Transverse colon (tissue), 4 donors: ENCODE results near the gene PLEKHG4B. TPM values are rescaled to one million over a fixed set of nuclear protein-coding genes. Genes with fewer than 3 reads are reported as not detected.

ENCODE experiments used
- DNase-seq: peaks from one replicate; pipeline ENCODE4 v3.0.0-alpha.2; 2019
- H3K27ac ChIP-seq, 4 donors: fragments of 200-600 bp; sonication (generic); 2 replicates each; pipeline ENCODE4 v1.5.1; 2016 to 2018; ENCODE audit warnings: inconsistent platforms in 4 of 4
- H3K27me3 ChIP-seq: fragments of 200-600 bp; sonication (generic); 2 replicates; pipeline ENCODE4 v1.5.1; 2017; ENCODE audit warnings: inconsistent platforms
- H3K36me3 ChIP-seq, 4 donors: fragments of 200-600 bp; sonication (generic); 2 replicates each; pipeline ENCODE4 v1.5.1; 2017 to 2019; ENCODE audit warnings: inconsistent platforms in 4 of 4
- H3K4me1 ChIP-seq, 4 donors: fragments of 200-600 bp; sonication (generic); 2 replicates each; pipeline ENCODE4 v1.5.1; 2017 to 2020; ENCODE audit warnings: inconsistent platforms in 4 of 4
- H3K4me3 ChIP-seq, 4 donors: fragments of 200-600 bp; sonication (generic); 1 replicate in 1 of 4; 2 replicates in 3 of 4; pipeline versions ENCODE4 v1.5.1 to v1.6.1; 2017 to 2019; ENCODE audit warnings: inconsistent platforms in 4 of 4
- H3K9me3 ChIP-seq, 2 donors: fragments of 200-600 bp; sonication (generic); 2 replicates each; pipeline ENCODE4 v1.5.1; 2017 to 2019; ENCODE audit warnings: inconsistent platforms in 2 of 2
- EP300 ChIP-seq: sonication (generic); formaldehyde crosslinking; IDR thresholded peaks from one replicate; pipeline ENCODE4 v1.6.1; 2017; ENCODE audit warnings: antibody characterized with exemption, low read depth
- POLR2A ChIP-seq: fragments of 450-650 bp; IDR thresholded peaks from one replicate; pipeline ENCODE4 v1.6.1; 2016; ENCODE audit warnings: antibody characterized with exemption, mild to moderate bottlenecking, moderate library complexity
- POLR2AphosphoS5 ChIP-seq, 3 donors: sonication (generic); formaldehyde crosslinking; IDR thresholded peaks; one replicate each; pipeline ENCODE4 v1.6.1; 2016; ENCODE audit warnings: antibody characterized with exemption in 3 of 3
- WGBS, 2 donors: methylation state at CpG; one replicate each; pipeline ENCODE4 v1.1.5; 2018; ENCODE audit warnings: low coverage in 1 of 2; 5-methylcytosine and 5-hydroxymethylcytosine counted together
- in situ Hi-C, 4 donors: fragments of 200-750 bp; cut with MboI; loops; one replicate each; pipeline versions ENCODE4 v1.15.0 to v1.15.1; 2017; ENCODE audit warnings: low sequenced_read_pairs in 3 of 4, low pct_ligation_motif_present in 1 of 4, low pct_unique_long_range_greater_than_20kb in 1 of 4
- intact Hi-C: fragments of 100-400 bp; cut with DNase I; formaldehyde crosslinking; loops from one replicate; pipeline ENCODE4 v1.15.1; 2023; ENCODE audit warnings: low total_unique reads
- total RNA-seq, 4 donors: library from RNA; depleted of rRNA; stranded (reverse); fragments of >200 nt; gene quantifications; one replicate each; pipeline ENCODE4 v1.1.0, GENCODE V29; 2016
- TF ChIP-seq, protein P1 (sequence below), 5 experiments: fragments of 200-600 bp in 3 of 5; fragments of 450-650 bp in 2 of 5; sonication (generic) in 3 of 5; IDR thresholded peaks; 1 replicate in 2 of 5; 2 replicates in 3 of 5; pipeline ENCODE4 v1.5.1; 2016 to 2017; ENCODE audit warnings: antibody characterized with exemption in 5 of 5, inconsistent platforms in 3 of 5, mild to moderate bottlenecking in 2 of 5, moderate library complexity in 1 of 5

The PLEKHG4B gene
- total RNA-seq, 4 donors from 2014 or later, result under 0.01 to 0.40 (median under 0.01) TPM; not detected in 1

DNA sequence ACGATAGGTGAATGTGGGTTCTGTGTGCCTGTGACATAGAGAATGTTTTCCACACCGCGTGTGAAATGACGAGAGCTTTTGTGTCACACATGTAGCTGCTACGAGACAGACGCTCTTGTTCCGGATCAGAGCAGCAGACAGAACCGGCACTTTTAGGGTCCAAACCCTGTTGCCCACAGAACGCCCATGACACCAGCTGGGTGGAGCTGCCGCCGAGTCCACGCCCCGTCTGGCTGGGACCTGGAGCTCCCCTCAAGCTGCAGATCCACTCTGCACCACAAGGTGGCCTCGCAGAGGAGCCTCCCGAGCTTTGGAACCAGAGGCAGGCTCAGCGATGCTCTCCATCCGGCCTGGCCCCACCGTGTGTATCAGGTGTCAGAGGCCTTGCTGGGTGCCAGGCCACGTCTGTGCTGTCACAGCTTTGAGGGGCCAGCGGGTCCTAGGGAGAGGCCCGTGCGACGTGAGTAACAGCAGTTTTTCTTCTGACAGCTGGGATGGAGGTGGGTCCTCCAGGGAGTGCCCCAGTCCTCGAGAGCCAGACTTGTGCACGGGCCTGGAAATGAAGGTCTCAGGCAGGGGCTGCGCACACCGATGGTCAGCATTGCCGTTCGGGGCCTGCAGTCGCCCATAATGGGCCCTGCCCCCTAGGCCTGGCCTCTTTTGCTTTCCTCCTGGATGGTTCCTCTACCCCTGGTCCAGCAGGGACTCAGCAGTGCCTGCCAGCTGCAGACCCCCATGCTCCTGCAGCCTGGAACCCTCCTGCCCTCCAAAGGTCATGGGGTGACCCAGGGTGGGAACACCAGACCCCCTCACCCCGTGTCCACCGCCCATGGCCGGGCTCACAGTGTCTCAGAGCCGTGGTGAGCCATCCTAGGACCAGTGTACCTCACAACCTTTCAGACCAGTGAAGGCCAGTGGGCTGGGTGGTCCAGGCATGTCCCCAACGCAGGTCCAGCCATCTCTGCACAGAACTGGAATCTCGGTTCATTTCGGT, 96.8 kb downstream of the PLEKHG4B start:
- H3K36me3 ChIP-seq, result no peaks in the 10 kb centered on the region
- intact Hi-C loops (no loop called here), in situ Hi-C loops (no loop called here)
- 44 to 100% methylated on average over 2 to 25 of the region's 37 CpGs for WGBS, 2 donors
- DNase-seq, result peak; percentile 91
- TF ChIP-seq, protein P1, sequence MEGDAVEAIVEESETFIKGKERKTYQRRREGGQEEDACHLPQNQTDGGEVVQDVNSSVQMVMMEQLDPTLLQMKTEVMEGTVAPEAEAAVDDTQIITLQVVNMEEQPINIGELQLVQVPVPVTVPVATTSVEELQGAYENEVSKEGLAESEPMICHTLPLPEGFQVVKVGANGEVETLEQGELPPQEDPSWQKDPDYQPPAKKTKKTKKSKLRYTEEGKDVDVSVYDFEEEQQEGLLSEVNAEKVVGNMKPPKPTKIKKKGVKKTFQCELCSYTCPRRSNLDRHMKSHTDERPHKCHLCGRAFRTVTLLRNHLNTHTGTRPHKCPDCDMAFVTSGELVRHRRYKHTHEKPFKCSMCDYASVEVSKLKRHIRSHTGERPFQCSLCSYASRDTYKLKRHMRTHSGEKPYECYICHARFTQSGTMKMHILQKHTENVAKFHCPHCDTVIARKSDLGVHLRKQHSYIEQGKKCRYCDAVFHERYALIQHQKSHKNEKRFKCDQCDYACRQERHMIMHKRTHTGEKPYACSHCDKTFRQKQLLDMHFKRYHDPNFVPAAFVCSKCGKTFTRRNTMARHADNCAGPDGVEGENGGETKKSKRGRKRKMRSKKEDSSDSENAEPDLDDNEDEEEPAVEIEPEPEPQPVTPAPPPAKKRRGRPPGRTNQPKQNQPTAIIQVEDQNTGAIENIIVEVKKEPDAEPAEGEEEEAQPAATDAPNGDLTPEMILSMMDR (IDR thresholded peaks at IDR 0.05), result peak; percentile 92 to 97 (median 95)
- no peak for TF ChIP-seq POLR2A
- H3K4me1 ChIP-seq, result peaks cover 4 to 17% (median 14%) of the 10 kb centered on the region in 4 donors
- no peaks in the 10 kb centered on the region for H3K9me3 ChIP-seq
- H3K4me3 ChIP-seq, result peak overlapping the region in 2 of 4 donors; percentile 9 to 13
- H3K27me3 ChIP-seq, result peaks cover 24% of the 10 kb centered on the region
- no peak overlapping the region for H3K27ac ChIP-seq

DNA sequence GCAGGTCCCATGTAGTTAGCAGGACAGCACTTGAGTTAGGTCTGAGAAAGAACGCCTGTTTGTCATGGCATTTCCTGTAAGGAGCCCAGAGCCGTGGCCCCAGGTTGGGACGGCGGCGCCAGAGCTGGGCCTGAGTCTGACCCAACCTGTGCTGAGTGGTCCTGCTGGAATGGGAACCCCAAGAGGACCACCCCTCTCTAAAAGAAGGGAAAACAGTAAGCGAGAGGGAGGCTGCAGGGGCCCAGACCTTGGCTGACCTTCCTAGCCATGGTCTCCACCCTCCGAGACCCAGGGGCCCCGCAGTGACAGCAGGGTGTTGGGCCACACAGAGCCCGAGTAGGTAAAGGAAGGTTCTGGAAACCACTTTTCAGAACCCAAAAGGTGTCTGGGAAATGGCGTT, 97.5 kb downstream of the PLEKHG4B start:
- Histone ChIP-seq H3K4me3 (no peak overlapping the region), H3K36me3 (no peaks in the 10 kb centered on the region), H3K27ac (no peak overlapping the region), H3K9me3 (no peaks in the 10 kb centered on the region), H3K27me3 (peaks cover 24% of the 10 kb centered on the region), H3K4me1 (peaks cover 4 to 17% (median 14%) of the 10 kb centered on the region in 4 donors)
- intact Hi-C loops (no loop called here), in situ Hi-C loops (no loop called here)
- DNase-seq, result no peak
- WGBS, 2 donors, result 93% methylated on average over 9 of the region's 10 CpGs; no CpG with 5 or more reads in 1 of the 2 donors
- TF ChIP-seq POLR2A, result no peak
- TF ChIP-seq EP300, result no peak
- TF ChIP-seq, protein P1 (IDR thresholded peaks at IDR 0.05), result no peak
- no peak for TF ChIP-seq POLR2AphosphoS5 (IDR thresholded peaks at IDR 0.05)

GRCh38 chr5:189976-190365, 98.0 kb downstream of the PLEKHG4B start:
- intact Hi-C loops (no loop called here), in situ Hi-C loops (no loop called here)
- H3K36me3 ChIP-seq, result no peaks in the 10 kb centered on the region
- 75% methylated on average over 11 of the region's 11 CpGs; no CpG with 5 or more reads in 1 of the 2 donors for WGBS, 2 donors
- no peaks in the 10 kb centered on the region for H3K9me3 ChIP-seq
- H3K27me3 ChIP-seq, result peaks cover 24% of the 10 kb centered on the region
- no peak for TF ChIP-seq POLR2AphosphoS5 (IDR thresholded peaks at IDR 0.05)
- TF ChIP-seq, protein P1 (IDR thresholded peaks at IDR 0.05), result no peak
- no peak for TF ChIP-seq POLR2A
- no peak for TF ChIP-seq EP300
- DNase-seq, result no peak
- peak overlapping the region in 1 of 4 donors; percentile 69 for H3K27ac ChIP-seq
- H3K4me3 ChIP-seq, result no peak overlapping the region
- H3K4me1 ChIP-seq, result peaks cover 4 to 17% (median 14%) of the 10 kb centered on the region in 4 donors

DNA sequence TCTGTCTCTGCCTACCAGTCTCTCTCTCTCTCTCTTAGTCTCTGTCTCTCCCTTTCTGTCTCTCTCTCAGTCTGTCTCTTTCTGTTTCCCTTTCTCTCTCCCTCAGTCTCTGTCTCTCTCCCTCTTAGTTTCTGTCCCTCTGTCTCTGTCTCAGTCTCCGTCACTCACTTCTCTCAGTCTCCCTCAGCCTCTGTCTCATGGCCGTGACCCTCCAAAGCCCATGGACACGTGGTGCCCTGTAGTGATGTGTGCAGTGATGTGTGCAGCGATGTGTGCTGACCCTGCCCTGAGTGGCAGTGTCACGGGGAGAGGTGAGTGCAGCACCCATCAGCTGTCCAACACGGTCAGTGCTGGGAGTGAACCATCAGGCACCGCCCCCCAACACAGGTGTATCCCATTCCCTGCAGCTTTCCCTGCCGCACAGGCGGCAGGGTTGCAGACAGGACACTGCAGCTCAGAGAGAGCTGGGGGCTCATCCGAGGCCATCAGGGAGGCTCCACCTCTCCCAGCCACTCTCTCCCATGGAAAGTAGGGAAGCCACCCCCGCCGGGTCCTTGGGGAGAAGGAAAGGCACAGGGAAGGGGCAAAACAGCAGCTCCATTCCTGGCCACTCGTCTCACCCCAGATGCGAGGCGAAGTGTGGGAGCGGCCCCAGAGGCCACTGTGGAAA, 98.5 kb downstream of the PLEKHG4B start:
- WGBS, 2 donors, result 40 to 66% methylated on average over 2 to 15 of the region's 16 CpGs
- intact Hi-C loops, result no loop called here
- peaks cover 24% of the 10 kb centered on the region for H3K27me3 ChIP-seq
- TF ChIP-seq EP300 (no peak), POLR2A (no peak), POLR2AphosphoS5 (IDR thresholded peaks at IDR 0.05) (no peak)
- TF ChIP-seq, protein P1 (IDR thresholded peaks at IDR 0.05), result no peak
- no peak overlapping the region for H3K4me3 ChIP-seq
- H3K9me3 ChIP-seq, result no peaks in the 10 kb centered on the region
- H3K27ac ChIP-seq, result peak overlapping the region in 2 of 4 donors; percentile 39 to 69
- H3K36me3 ChIP-seq, result no peaks in the 10 kb centered on the region
- no peak for DNase-seq
- in situ Hi-C loops, result no loop called here
- H3K4me1 ChIP-seq, result peaks cover 4 to 17% (median 14%) of the 10 kb centered on the region in 4 donors
